NT2/D1 (cell line): ENCODE measurements around the gene DOC2B.

ENCODE experiments used
- DNase-seq: peaks from one replicate; pipeline ENCODE4 v3.0.0-alpha.2; 2011; ENCODE audit warnings: low read depth, low spot score
- H3K27me3 ChIP-seq: 2 replicates; pipeline ENCODE4 v1.6.0; 2011; ENCODE audit warnings: mild to moderate bottlenecking; ENCODE audit not compliant: insufficient read length, insufficient read depth
- H3K36me3 ChIP-seq: 2 replicates; pipeline ENCODE4 v1.6.1; 2011; ENCODE audit warnings: mild to moderate bottlenecking, low read length, mixed read lengths; ENCODE audit not compliant: insufficient read depth, insufficient read length
- H3K4me1 ChIP-seq: 2 replicates; pipeline ENCODE4 v1.5.1; 2011; ENCODE audit not compliant: insufficient read depth, insufficient read length
- H3K4me3 ChIP-seq: 2 replicates; pipeline ENCODE4 v1.5.1; 2011; ENCODE audit warnings: low read depth; ENCODE audit not compliant: insufficient read length
- H3K9ac ChIP-seq: 2 replicates; pipeline ENCODE4 v1.6.0; 2011; ENCODE audit warnings: low read depth; ENCODE audit not compliant: insufficient read length
- H3K9me3 ChIP-seq: 2 replicates; pipeline ENCODE4 v1.5.1; 2011; ENCODE audit warnings: mild to moderate bottlenecking, low read length; ENCODE audit not compliant: insufficient read depth
- SUZ12 ChIP-seq: IDR thresholded peaks from 2 replicates; pipeline ENCODE4 v1.6.1; 2011; ENCODE audit not compliant: insufficient read length, insufficient read depth; ENCODE audit errors: extremely low read depth
- YY1 ChIP-seq: IDR thresholded peaks from 2 replicates; pipeline ENCODE4 v1.6.1; 2011; ENCODE audit not compliant: insufficient read length, insufficient read depth
- ZNF274 ChIP-seq: IDR thresholded peaks from 2 replicates; pipeline ENCODE4 v1.6.1; 2011; ENCODE audit warnings: mild to moderate bottlenecking, low read depth, low read length

DOC2B gene

GRCh38 chr17:156094-156621, 25.3 kb downstream of the DOC2B start:
- H3K9me3 ChIP-seq = no peaks in the 10 kb centered on the region
- H3K9ac ChIP-seq = no peak overlapping the region
- no peaks in the 10 kb centered on the region for H3K27me3 ChIP-seq
- H3K36me3 ChIP-seq = no peaks in the 10 kb centered on the region
- TF ChIP-seq SUZ12 (no peak), ZNF274 (no peak), YY1 (no peak)
- H3K4me3 ChIP-seq = no peak overlapping the region
- DNase-seq = no peak
- H3K4me1 ChIP-seq = no peaks in the 10 kb centered on the region

GRCh38 chr17:155576-155975, 25.9 kb downstream of the DOC2B start:
- no peaks in the 10 kb centered on the region for H3K36me3 ChIP-seq
- H3K4me3 ChIP-seq = no peak overlapping the region
- no peaks in the 10 kb centered on the region for H3K9me3 ChIP-seq
- H3K4me1 ChIP-seq = no peaks in the 10 kb centered on the region
- no peak overlapping the region for H3K9ac ChIP-seq
- no peak for DNase-seq
- TF ChIP-seq SUZ12 (no peak), YY1 (no peak), ZNF274 (no peak)
- no peaks in the 10 kb centered on the region for H3K27me3 ChIP-seq

GRCh38 chr17:153851-154250, 27.6 kb downstream of the DOC2B start:
- H3K36me3 ChIP-seq = no peaks in the 10 kb centered on the region
- no peaks in the 10 kb centered on the region for H3K9me3 ChIP-seq
- no peaks in the 10 kb centered on the region for H3K4me1 ChIP-seq
- H3K27me3 ChIP-seq = no peaks in the 10 kb centered on the region
- TF ChIP-seq ZNF274 (no peak), SUZ12 (no peak), YY1 (no peak)
- H3K9ac ChIP-seq = no peak overlapping the region
- no peak for DNase-seq
- H3K4me3 ChIP-seq = no peak overlapping the region

- TF ChIP-seq SUZ12 = no peak
- TF ChIP-seq YY1 = no peak
- no peak for TF ChIP-seq ZNF274
- Histone ChIP-seq H3K9me3 (no peaks in the 10 kb centered on the region), H3K36me3 (no peaks in the 10 kb centered on the region), H3K27me3 (no peaks in the 10 kb centered on the region), H3K4me3 (no peak overlapping the region), H3K4me1 (no peaks in the 10 kb centered on the region), H3K9ac (no peak overlapping the region)
- DNase-seq = no peak
Observed at GRCh38 chr17:152860-153420, 28.5 kb downstream of the DOC2B start.

- Histone ChIP-seq H3K4me1 (no peaks in the 10 kb centered on the region), H3K36me3 (no peaks in the 10 kb centered on the region), H3K9ac (no peak overlapping the region), H3K9me3 (no peaks in the 10 kb centered on the region), H3K27me3 (no peaks in the 10 kb centered on the region), H3K4me3 (no peak overlapping the region)
- DNase-seq = no peak
- TF ChIP-seq YY1 (no peak), SUZ12 (no peak), ZNF274 (no peak)
Observed at GRCh38 chr17:151886-152859, 29.3 kb downstream of the DOC2B start.

GRCh38 chr17:151004-151403, 30.4 kb downstream of the DOC2B start:
- no peak for TF ChIP-seq ZNF274
- no peak for TF ChIP-seq YY1
- no peak for TF ChIP-seq SUZ12
- no peaks in the 10 kb centered on the region for H3K9me3 ChIP-seq

More at GRCh38 chr17:151004-151403, 30.4 kb downstream of the DOC2B start:
- Histone ChIP-seq H3K36me3 (no peaks in the 10 kb centered on the region), H3K27me3 (no peaks in the 10 kb centered on the region), H3K4me3 (no peak overlapping the region), H3K9ac (no peak overlapping the region), H3K4me1 (no peaks in the 10 kb centered on the region)
- DNase-seq = no peak
